WERI-Rb-1 (cell line): ENCODE measurements around the gene ELF1.

Experiments
- DNase-seq: peaks from one replicate; pipeline ENCODE4 v3.0.0-alpha.2; 2020
- H3K27ac ChIP-seq: fragments of 250-450 bp; sonication (Bioruptor Pico); 2 replicates; pipeline ENCODE4 v1.5.1; 2020; ENCODE audit warnings: mild to moderate bottlenecking, moderate library complexity
- H3K27me3 ChIP-seq: fragments of 250-450 bp; sonication (Bioruptor Pico); 2 replicates; pipeline ENCODE4 v1.5.1; 2021; ENCODE audit warnings: mild to moderate bottlenecking, low read depth, moderate library complexity; ENCODE audit not compliant: insufficient read depth, severe bottlenecking
- H3K36me3 ChIP-seq: fragments of 250-450 bp; sonication (Bioruptor Pico); 2 replicates; pipeline ENCODE4 v1.5.1; 2020; ENCODE audit warnings: mild to moderate bottlenecking, moderate library complexity
- H3K4me3 ChIP-seq: 2 replicates; pipeline ENCODE4 v1.5.1; 2011; ENCODE audit warnings: low read depth, mild to moderate bottlenecking, control low read depth, low read length
- H3K9me3 ChIP-seq: fragments of 250-450 bp; sonication (Bioruptor Pico); 2 replicates; pipeline ENCODE4 v1.5.1; 2021; ENCODE audit warnings: mild to moderate bottlenecking, moderate library complexity; ENCODE audit not compliant: severe bottlenecking
- CTCF ChIP-seq: IDR thresholded peaks from 2 replicates; pipeline ENCODE4 v1.5.1; 2011; ENCODE audit warnings: low read depth, mild to moderate bottlenecking, control low read depth, inconsistent platforms, low read length

ELF1 gene

GRCh38 chr13:40984668-40985366 lies 34.3 kb downstream of the ELF1 start:
- H3K36me3 ChIP-seq = no peaks in the 10 kb centered on the region
- no peak for DNase-seq
- H3K9me3 ChIP-seq = no peaks in the 10 kb centered on the region
- no peaks in the 10 kb centered on the region for H3K27me3 ChIP-seq
- TF ChIP-seq CTCF = no peak
- H3K4me3 ChIP-seq = no peak overlapping the region
- no peak overlapping the region for H3K27ac ChIP-seq

GRCh38 chr13:40983725-40984667 lies 35.1 kb downstream of the ELF1 start:
- Histone ChIP-seq H3K27me3 (no peaks in the 10 kb centered on the region), H3K9me3 (no peaks in the 10 kb centered on the region), H3K27ac (no peak overlapping the region), H3K4me3 (no peak overlapping the region), H3K36me3 (no peaks in the 10 kb centered on the region)
- no peak for TF ChIP-seq CTCF
- DNase-seq = no peak

GRCh38 chr13:40983259-40983658 lies 35.9 kb downstream of the ELF1 start:
- Histone ChIP-seq H3K4me3 (no peak overlapping the region), H3K27ac (no peak overlapping the region), H3K36me3 (no peaks in the 10 kb centered on the region), H3K9me3 (no peaks in the 10 kb centered on the region), H3K27me3 (no peaks in the 10 kb centered on the region)
- no peak for TF ChIP-seq CTCF
- DNase-seq = no peak

- Histone ChIP-seq H3K4me3 (no peak overlapping the region), H3K27ac (no peak overlapping the region), H3K9me3 (no peaks in the 10 kb centered on the region), H3K36me3 (no peaks in the 10 kb centered on the region), H3K27me3 (no peaks in the 10 kb centered on the region)
- TF ChIP-seq CTCF = no peak
- DNase-seq = no peak
Measured at GRCh38 chr13:40982772-40983171, 36.3 kb downstream of the ELF1 start.

- Histone ChIP-seq H3K9me3 (no peaks in the 10 kb centered on the region), H3K36me3 (no peaks in the 10 kb centered on the region), H3K27me3 (no peaks in the 10 kb centered on the region), H3K27ac (no peak overlapping the region), H3K4me3 (no peak overlapping the region)
- no peak for TF ChIP-seq CTCF
- DNase-seq = no peak
Measured at GRCh38 chr13:40981949-40982348, 37.2 kb downstream of the ELF1 start.
